ENCODE results near the gene COL20A1.

COL20A1 gene

GRCh38 chr20:63261060-63261794, 31.8 kb upstream of the COL20A1 start:
- DNase-seq (ENCODE audit: low read depth in 4 of 4, low spot score in 1 of 4): no peak

DNA sequence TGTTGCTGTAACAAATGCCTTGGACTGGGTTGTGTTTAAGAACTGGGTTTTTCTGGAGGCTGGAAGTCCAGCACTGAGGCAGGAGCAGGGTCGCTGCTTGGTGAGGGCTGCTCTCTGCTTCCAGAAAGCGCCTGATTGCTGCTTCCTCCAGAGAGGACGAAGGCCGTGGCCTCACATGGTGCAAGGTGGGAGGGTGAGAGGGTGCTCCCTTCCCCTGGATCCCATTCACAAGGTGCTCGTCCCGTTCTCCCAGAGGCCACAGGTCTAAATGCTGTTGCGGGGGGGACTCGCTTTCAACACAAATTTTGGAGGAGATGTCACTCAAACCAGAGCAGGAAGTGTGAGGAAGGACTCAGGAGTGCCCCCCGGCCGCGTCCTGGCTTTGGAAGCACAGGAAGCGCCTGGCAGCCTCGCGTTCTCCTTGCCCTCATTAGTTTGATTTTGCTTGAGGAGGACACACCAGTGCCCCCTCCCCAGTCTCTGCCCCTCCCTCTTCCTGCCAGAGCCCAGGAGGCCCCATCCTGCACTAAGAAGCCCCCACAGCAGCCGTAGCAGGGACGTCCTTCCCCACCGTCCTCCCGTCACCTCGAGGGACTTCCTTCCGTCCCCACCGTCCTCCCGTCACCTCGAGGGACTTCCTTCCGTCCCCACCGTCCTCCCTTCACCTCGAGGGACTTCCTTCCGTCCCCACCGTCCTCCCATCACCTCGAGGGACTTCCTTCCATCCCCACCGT, 31.0 kb upstream of the COL20A1 start:
- no peak for DNase-seq (ENCODE audit: low read depth in 4 of 4, low spot score in 1 of 4)

DNA sequence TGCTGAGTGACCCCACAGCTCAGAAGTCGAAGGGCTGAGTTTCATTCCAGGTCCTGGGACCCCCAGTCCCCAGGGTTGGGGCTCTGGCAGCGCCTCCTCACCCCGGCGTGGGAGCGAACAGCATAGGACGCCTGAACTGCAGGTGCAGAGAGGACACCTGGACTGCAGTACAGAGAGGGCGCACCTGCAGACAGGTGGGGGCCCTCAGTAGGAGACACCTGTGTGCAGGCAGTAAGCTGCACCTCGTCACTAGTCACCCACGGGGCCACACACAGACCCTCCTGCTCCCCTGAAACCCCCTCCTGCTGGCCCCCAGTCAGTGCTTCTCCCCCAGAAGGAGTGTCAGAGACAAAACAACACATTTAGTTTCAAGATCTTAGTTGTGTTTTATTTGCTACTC, 30.1 kb upstream of the COL20A1 start:
- no peak for DNase-seq (ENCODE audit: low read depth in 4 of 4, low spot score in 1 of 4)

DNA sequence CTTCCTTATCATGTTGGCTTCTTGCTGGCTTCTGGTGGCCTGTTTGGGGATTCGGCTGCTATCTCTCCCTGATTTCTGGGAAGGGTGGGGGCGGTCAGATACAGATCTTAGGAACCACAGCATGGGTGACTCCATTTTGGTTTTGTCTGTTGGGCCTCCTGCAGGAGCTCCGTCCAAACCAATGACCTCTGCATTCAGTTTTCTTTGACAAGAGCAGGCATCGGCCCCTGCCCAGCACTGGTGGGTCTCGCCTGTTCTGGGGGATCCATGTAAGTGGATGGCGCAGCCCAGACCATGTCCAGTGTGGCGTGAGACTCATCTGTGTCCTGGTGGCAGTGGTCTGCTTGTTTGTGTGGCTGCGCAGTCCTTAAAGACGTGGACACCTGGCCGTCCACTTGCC, 29.0 kb upstream of the COL20A1 start:
- DNase-seq (ENCODE audit: low read depth in 4 of 4, low spot score in 1 of 4): no peak

DNA sequence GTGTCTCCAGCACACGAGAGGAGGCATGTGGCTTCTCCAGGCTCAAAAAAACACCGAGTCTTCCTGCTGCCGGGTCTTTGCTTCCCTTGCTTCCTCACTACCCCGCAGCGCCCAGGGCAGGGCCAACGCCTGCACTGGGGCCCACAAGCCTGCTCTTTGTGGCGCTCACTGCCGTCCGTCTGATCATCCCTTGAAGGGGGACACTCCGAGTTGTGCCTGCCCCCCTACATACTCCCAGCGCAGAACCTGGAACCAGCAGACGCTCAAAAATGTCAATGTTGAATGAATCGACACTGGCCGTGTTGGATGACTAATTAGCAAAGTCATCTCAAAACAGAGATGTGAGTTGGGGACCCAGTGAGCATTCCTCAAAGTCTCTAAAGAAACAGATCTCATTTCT, 28.5 kb upstream of the COL20A1 start:
- no peak for DNase-seq (ENCODE audit: low read depth in 4 of 4, low spot score in 1 of 4)

DNA sequence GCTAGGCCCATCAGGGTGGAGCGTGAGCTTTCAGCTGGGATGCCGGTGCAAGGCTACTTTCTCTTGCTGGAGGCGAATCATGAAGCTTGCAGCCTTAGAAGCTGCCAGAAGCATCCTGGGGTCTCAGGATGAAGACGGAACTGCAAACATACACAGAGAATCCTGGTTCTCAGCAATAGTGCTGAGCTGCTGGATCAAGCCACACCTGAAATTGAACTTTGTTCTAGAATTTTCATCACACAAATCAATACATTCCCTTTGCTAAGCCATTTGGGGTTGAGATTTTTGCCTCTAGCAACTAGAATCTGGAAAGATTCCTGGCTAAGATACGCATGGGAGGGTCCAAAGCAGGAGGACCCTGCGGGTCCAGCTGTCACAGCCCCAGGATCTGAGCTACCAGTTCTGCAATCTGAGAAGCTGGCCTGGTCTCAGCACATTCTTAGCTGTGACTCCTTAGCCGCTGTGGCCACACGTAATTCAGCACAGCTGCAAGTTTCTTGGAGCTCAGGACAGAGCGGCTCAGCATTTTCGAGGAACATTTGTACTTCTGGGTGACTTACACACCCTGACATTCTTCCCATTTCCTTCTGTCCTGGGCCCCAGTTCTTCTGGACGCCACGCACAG, 27.0 kb upstream of the COL20A1 start:
- no peak for DNase-seq (ENCODE audit: low read depth in 4 of 4, low spot score in 1 of 4)

DNA sequence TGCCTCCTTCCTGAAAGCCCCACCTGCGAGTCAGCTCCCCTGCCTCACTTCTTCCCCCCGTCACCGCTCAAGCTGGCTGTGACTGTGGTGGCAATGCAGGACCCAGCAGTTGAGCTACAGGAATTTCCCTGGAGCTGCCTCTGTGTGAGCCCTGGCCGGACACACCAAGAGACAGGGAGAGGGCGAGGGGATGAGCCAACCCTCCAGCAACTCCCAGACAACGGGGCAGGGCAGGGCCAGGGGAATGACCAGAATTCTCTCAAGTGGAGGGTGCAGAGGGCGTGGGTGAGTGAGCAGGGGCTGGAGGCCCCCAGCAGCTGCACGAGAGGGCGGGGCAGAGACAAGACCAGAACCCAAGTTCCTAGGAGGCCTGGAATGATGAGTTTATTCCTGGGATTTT, 25.3 kb upstream of the COL20A1 start:
- no peak for DNase-seq (ENCODE audit: low read depth in 4 of 4, low spot score in 1 of 4)

GRCh38 chr20:63268256-63268655, 24.7 kb upstream of the COL20A1 start:
- DNase-seq (ENCODE audit: low read depth in 4 of 4, low spot score in 1 of 4): no peak

DNA sequence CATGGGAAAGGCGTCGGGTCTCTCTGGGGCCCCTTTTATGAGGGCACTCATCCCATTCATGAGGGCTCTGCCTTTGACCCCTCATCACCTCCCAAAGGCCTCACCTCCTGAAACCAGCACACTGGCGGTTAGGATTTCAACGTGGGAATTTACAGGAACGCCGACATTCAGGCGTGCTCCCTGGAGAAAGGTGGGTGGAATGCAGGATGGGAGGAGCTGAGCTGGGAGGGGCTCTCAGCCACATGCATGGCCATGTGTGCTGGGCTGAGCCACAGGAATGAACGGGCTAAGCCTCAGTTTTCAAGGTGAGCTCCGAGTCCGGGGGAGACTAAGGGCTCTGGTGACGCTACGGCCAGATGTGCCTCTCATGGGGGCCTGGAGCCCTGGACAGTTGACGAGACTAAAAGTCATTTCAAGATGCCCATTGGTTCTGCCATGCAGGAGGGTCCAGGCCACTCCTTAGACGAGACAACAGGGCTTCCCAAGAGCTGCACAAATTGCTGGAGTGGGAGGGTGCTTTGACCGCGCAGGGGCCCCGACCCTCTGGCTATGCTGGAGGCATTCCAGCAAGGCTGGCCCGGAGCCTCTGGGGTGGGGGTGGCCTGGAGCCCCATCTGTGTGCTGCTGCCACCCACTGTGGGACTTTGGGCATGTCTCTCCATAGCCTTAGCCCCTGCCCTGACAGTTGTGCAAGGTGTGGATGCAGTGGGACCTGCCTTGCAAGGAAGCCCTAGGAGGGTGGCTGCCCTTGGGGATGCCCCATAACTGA, 24.1 kb upstream of the COL20A1 start:
- DNase-seq (ENCODE audit: low read depth in 4 of 4, low spot score in 1 of 4): no peak

GRCh38 chr20:63269724-63270123, 23.3 kb upstream of the COL20A1 start:
- DNase-seq (ENCODE audit: low read depth in 4 of 4, low spot score in 1 of 4): no peak

- no peak for DNase-seq (ENCODE audit: low read depth in 4 of 4, low spot score in 1 of 4)
These were observed 22.2 kb upstream of the COL20A1 start for GRCh38 chr20:63270606-63271325.

DNA sequence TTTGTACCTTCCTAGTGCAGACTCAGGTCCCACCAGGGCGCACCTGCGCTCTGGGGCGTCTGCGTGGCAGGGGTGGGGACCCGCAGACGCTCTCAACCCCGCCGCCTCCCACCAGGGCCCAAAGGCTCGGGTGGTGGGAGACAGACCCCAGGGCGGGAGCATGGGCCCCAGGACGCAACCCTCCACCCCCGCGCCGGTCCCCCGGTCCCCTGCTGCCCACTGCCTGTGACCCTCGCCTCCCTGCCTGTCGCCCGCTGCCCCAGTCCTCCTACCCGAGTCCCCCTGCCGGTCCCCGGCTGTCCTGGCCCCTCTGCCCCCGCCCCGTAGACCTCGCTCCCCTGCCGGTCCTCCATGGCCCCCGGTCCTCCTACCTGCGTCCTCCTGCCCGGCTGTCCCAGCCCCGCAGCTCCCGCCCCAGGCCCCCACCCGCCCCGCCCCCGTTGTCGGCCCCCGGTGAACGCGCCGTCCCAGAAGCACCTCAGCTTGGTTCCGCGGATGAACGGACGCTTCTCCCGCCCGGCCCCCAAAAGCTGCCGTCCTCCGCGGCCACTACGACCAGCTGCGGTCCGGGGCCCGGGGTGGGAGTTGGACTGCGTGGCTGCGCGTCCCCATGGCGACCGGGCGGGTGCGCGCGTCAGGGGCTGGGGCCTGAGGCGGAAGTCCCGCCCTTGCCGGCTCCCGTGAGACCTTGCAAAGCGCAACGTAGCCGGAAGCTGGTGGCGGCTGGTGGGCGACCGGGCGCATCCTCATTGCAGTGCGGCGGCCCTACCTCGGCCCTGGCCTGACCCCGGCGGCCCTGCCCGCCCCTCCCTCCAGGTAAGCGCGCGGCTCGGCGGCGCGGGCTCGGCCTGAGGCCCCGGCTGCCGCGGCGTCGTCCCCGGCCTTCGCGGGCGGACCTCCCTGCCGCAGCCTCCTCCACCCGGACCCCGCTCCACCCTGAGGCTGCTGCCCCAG, 20.6 kb upstream of the COL20A1 start, which contains the start of gene ARFGAP1:
Gene ARFGAP1, plus strand, starts transcription at position 709 of the 954 bp plus-strand sequence. CDS start 2,768 bp downstream, outside the sequence.
- DNase-seq (ENCODE audit: low read depth in 4 of 4, low spot score in 1 of 4): peak; percentile 79 to 87 (median 84)

DNA sequence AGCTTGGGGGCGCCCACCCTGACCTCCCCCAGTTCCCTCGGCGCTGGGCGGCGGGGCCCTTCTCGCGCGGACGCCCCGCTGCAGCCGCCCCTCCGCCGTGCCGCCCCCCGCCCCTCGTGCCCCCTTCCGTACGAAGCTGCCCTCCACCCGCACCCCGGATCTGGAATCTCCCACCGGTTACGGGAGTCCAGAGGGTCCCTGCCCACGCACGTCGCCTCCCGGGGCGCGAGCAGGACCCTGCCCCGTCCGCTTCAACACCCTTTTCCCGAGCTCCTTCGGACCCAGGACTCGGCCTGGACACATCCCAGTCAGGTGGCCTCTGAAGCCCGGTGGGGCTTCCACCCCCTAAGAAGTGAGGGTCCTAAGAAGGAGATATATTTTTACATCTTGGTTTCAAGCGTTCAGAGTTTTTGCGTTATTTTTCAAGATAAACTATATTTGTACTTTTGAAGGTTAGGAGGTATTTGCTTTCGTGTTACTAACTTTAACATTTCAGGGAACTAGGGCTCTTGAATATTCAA, 19.9 kb upstream of the COL20A1 start:
- no peak for DNase-seq (ENCODE audit: low read depth in 4 of 4, low spot score in 1 of 4)

- no peak for DNase-seq (ENCODE audit: low read depth in 4 of 4, low spot score in 1 of 4)
These were observed 19.2 kb upstream of the COL20A1 start for GRCh38 chr20:63273635-63274380.

DNA sequence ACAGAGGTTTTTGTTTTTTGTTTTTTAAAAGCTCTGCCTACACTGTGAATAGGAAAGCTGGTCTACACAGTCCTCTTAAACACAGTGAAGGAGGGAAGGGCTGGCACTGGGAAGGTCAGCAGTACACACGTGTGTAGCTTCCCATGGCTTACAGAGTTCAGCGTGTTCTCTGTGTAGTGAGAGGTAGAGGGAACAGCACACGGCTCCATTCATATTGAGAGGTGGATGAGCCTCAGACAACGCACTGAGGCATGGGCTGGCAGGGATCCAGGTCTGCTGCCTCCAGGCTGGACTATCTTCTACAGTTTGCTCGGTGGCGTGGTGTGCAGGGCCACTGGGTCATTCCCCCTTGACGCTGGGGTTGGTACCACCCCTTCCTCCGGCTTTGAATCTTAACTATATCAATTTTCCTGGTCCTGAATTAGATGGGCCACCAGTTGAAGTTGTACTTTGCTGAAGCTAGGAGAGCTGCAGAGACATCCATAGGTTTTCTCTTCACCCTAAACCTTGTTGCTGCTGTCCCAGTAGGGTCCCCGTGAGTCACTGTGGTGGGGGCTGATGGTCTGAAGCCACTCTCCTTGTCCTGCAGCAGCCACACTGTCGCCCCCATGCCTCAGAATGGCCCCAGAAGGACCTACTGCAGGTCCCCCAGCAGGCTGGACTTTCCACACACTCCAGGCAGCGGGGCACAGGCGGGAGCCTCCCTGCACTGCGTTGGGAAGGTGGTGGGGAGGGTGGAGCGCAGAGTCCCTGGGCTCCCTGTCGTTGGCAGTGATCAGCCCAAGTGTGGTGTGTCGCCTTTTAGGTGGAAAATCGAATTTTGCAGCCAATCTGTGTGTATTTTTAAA, 18.4 kb upstream of the COL20A1 start:
- DNase-seq (ENCODE audit: low read depth in 4 of 4, low spot score in 1 of 4): no peak

GRCh38 chr20:63275825-63276224, 17.2 kb upstream of the COL20A1 start:
- DNase-seq (ENCODE audit: low read depth in 4 of 4, low spot score in 1 of 4): no peak

DNA sequence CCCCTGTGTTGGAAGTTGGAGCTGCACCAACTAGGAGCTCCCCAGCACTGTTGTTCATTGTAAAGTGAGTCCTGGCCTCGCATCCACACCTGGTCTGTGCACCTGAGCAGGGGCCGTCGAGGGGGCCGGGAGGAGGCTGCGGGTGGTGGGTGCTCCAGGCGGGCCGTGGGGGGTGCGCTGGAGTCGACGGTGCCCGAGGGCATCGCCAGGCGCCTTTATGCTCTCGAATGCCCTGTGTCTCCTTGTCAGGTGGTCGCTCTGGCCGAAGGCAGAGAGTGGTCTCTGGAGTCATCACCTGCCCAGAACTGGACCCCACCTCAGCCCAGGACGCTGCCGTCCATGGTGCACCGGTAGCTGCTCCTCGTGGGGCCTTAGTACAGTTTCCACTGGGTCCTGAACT, 16.0 kb upstream of the COL20A1 start:
- no peak for DNase-seq (ENCODE audit: low read depth in 4 of 4, low spot score in 1 of 4)
